Anterior cingulate cortex (tissue), 58 donors: ENCODE data around the gene LRP4.

ENCODE experiments used
- DNase-seq, 58 donors: peaks; one replicate each; lab custom pipeline; 2025; lab: John Stamatoyannopoulos, UW

The LRP4 gene

GRCh38 chr11:46920755-46921154, 2.4 kb upstream of the LRP4 start:
- peak in 12 of 58 donors; percentile 26 to 52 (median 39) for DNase-seq

GRCh38 chr11:46918788-46919513, 601 bp upstream of the LRP4 start:
- no peak for DNase-seq

DNA sequence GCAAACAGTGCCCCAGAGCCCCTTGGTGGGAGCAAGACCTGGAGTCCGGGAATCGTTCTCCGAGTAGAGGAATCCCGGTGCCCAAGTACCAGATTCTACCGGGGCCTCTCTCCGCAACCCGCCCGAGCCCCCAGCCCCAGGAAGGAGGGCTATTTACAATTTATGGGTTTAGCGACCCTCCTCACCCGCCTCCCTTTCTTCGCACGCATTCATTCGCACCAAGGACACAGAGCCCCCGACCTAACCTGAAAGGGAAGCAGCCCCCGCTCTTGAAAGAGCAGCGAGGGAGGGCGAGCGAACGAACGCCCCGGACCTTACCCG, 628 bp downstream of the LRP4 start:
- no peak for DNase-seq

DNA sequence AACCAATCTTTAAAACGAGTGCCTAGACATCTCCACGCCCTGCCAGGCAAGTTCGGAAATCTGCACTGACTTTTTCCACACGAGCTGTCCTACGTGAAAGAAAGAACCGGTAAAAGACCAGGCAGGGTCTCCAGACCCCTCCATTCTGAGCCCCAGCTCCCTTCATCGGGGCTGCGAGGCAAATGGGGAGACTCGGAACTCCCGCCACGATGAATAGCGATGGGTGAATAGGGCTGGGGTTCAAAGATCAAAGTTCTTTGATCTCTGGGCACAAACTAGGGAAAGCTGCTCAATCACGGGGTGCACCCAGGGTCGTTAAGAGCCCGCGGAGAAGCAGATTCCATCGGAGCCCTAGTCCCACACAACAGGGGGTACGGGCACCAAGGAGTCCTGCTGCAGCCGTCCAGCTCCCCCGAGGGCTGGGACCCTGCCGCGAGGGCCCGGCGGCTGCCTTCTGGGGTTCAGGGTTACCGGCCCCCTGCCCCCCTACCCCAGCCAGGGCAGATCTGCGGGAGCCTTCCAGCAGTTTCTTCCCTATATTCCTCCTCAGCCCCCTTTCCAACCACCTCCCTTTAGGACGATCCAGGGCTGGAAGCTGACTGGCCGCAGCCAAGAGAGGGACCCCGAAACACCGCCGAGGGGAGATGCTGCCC, 1.1 kb downstream of the LRP4 start:
- no peak for DNase-seq

DNA sequence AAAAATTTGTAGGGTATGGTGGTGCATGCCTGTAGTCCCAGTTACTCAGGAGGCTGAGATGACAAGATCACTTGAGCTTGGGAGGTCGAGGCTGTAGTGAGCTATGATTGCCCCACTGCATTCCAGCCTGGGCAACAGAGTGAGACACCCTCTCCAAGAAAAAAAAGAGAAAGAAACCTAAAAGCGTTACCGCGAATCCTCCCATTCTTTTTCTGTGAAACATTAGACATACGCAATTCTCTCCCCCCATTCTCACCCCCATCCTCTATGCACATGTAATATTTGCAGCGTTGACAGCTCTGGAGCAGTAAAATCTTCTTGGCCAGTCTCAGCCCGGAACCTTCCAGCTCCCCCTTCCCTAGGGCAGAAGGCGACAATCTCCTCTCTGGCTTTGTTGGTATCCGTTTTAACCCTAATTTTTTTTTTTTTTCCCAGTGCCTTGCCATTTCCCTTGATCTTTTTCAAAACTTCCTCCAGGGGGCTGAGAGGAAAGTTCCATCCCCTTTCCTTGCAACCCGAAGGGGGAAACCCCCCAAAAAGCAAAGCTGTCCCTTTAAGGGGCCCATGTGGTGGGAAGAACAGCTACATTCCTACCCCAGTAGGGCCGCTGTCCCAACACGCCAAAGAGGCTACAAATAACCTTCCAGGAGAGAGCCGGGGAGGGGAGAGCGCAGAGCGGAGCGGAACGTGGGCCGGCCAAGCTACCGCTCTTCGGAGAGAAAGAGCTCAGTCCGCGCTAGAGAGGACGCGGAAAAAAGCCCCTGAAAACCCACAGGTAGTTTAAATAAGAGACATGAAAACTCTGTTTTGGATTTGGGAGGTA, 1.9 kb downstream of the LRP4 start:
- peak in 14 of 58 donors; percentile 19 to 56 (median 30) for DNase-seq

DNA sequence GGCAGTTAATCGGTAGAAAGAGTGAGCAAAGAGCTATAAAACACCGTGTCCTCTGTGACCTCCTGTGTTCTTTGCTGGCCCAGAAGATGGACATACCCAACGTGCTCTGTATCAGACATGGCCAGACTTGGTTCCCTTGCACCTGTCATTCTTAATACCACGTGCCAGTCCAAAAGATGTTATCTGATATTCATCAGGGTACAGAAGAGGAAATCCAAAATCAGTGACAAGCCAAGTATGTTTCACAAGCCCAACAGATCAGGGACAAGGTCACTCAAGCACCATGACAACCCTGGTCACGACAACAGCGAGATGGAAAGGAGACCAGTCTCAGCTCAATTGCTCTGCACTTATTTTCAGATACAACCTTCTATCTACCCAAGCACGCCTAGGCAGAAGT, 3.4 kb downstream of the LRP4 start:
- no peak for DNase-seq

DNA sequence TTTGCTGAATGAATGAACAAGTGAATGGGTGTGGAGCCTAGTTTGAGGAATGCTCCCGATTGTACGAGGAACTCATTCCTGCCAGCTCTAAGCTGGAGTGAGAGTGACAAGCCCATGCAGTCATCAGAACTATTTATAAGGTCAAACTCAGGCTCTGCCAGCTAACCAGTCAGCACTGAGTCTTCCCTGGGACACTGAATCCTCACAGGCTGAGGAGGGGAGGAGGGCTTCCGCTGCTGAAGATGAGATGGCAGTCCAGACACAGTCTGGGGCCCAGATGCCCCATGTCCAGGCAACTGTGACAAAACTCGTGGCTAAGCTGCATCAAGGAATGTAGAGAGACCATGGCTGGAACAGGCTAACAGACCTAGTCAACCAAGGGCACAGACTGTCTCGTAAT, 4.0 kb downstream of the LRP4 start:
- DNase-seq: peak in 7 of 58 donors; percentile 19 to 62 (median 27)

- peak in 5 of 58 donors; percentile 23 to 47 (median 33) for DNase-seq
Observed at GRCh38 chr11:46913484-46913883, 4.9 kb downstream of the LRP4 start.

- DNase-seq: peak in 10 of 58 donors; percentile 20 to 52 (median 32)
Observed at GRCh38 chr11:46912526-46913150, 5.7 kb downstream of the LRP4 start.

- no peak for DNase-seq
Observed at GRCh38 chr11:46907606-46908005, 10.7 kb downstream of the LRP4 start.

GRCh38 chr11:46906609-46907041, 11.7 kb downstream of the LRP4 start:
- peak in 11 of 58 donors; percentile 16 to 41 (median 28) for DNase-seq

GRCh38 chr11:46905806-46906205, 12.5 kb downstream of the LRP4 start:
- DNase-seq: no peak

DNA sequence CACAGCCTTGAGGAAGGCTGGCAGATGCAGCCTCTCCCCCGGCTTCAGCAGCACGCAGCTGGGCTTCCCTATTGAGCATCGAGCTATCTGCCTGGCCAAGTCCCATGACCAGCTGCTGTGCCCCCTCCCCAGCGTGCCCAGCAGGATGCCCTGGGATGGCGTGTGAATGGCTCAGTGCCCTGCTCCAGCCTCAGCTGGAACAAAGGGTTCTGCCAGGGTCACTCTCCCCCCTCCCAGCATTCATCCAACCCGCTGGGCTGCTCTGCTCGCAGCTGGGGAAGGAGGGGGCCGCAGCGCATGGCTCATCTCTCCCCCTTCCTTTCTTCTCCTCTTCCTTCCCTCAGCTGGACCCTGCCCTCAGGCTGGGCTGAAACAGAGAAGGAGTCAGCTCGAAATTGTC, 14.5 kb downstream of the LRP4 start:
- DNase-seq: peak in 57 of 58 donors; percentile 21 to 99 (median 91)

GRCh38 chr11:46902694-46903093, 15.7 kb downstream of the LRP4 start:
- no peak for DNase-seq

DNA sequence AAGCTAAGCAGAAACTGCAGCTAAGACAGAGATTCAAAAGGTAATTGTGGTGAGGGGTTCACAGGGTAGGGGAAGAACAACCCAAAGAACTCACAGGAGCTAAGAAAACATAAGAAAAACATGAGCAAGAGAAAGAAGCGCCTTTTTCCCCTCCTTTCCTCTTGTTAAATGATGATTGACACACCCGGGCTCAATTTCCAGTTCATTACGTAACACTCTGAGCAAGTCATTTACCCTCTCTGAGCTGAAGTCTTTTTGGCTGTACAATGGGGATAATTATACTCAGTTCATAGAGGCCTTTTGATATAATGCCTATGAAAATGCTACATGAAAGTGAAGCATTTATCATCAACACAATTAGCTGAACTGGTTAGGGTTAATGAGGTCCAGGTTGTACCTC, 17.2 kb downstream of the LRP4 start:
- peak in 1 of 58 donors; percentile 19 for DNase-seq

- no peak for DNase-seq
Observed at GRCh38 chr11:46900091-46900746, 18.1 kb downstream of the LRP4 start.

DNA sequence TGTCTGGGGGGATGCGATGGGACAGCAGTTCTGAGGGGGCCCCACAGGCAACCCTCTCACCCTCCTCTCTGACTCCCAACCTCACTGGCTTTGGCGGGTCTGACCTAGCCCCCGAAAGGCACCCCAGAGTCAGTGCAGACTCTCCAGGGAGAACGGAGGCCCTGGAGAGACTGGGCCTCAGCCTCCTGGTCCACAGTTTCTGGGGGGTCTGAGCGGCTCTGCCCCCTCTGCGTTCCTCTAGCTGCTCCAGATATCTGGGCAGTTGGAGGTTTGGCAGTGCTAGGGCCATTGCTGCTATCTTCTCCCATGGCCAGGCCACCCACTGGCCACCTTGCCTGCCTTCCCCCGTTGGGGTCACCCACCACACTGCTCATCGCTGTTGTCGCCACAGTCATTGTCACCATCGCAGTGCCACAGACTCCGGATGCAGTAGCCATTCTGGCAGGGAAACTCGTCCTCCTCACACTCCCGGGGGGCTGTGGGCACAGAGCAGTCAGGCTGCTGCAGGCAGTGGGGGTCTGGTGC, 18.8 kb downstream of the LRP4 start:
- DNase-seq: no peak

DNA sequence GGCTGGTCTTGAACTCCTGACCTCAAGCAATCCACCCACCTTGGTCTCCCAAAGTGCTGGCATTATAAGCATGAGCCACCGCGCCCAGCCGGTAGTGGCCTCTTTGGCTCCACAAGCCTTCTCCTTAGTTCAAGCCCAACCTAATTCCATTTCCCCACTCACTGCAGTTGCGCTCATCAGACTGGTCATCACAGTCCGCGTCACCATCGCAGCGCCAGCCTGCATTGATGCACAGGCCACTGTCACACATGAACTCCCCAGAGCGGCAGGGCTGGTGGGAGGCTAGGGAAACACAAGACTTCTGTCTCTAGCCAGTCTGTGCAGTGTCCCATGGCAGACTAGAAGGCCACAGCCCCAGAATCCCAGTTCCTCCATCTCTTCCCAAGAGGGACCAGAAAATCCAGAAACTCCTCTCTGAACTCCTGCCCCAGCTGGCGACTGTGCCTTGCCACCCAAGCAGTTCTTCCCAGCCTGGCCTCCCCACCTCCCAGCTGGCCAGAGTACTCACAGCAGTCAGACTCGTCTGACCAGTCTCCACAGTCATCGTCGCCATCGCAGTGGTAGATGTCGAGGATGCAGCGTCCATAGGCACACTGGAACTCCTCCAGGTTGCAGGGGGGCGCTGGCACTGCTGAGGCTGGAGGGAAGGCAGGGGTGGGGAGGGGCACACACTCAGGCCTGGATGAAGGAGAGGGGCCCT, 19.8 kb downstream of the LRP4 start:
- no peak for DNase-seq

GRCh38 chr11:46896719-46897406, 21.5 kb downstream of the LRP4 start:
- DNase-seq: no peak
